Activated CD4-positive, alpha-beta T cell treated with anti-CD3 and anti-CD28 coated beads, Interleukin-2, amount 50 U/mL, for 16 hours (primary cell): Measurements from ENCODE around the gene NTRK2.

Source experiments
- DNase-seq: peaks from one replicate; pipeline ENCODE4 v3.0.0-alpha.2; 2020

Gene NTRK2

GRCh38 chr9:84823421-84824271 is 154.1 kb downstream of the NTRK2 start:
- no peak for DNase-seq

- no peak for DNase-seq
These were observed 157.8 kb downstream of the NTRK2 start for GRCh38 chr9:84827216-84827765.

- DNase-seq, result no peak
These were observed 158.5 kb downstream of the NTRK2 start for GRCh38 chr9:84828046-84828445.

GRCh38 chr9:84829471-84829870 is 159.9 kb downstream of the NTRK2 start:
- DNase-seq, result no peak

- DNase-seq, result no peak
These were observed 160.6 kb downstream of the NTRK2 start for GRCh38 chr9:84829997-84830696.

GRCh38 chr9:84831377-84831776 is 161.8 kb downstream of the NTRK2 start:
- DNase-seq, result no peak

- no peak for DNase-seq
These were observed 162.9 kb downstream of the NTRK2 start for GRCh38 chr9:84832453-84832852.

- no peak for DNase-seq
These were observed 164.9 kb downstream of the NTRK2 start for GRCh38 chr9:84834426-84834825.

- no peak for DNase-seq
These were observed 166.2 kb downstream of the NTRK2 start for GRCh38 chr9:84835745-84836144.

GRCh38 chr9:84838879-84839278 is 169.3 kb downstream of the NTRK2 start:
- DNase-seq, result no peak

GRCh38 chr9:84839541-84839940 is 170.0 kb downstream of the NTRK2 start:
- no peak for DNase-seq

GRCh38 chr9:84841931-84842330 is 172.4 kb downstream of the NTRK2 start:
- DNase-seq, result no peak

GRCh38 chr9:84843175-84843824 is 173.8 kb downstream of the NTRK2 start:
- no peak for DNase-seq

GRCh38 chr9:84845956-84846900 is 176.7 kb downstream of the NTRK2 start:
- no peak for DNase-seq

- no peak for DNase-seq
These were observed 177.4 kb downstream of the NTRK2 start for GRCh38 chr9:84846906-84847305.

- no peak for DNase-seq
These were observed 179.5 kb downstream of the NTRK2 start for GRCh38 chr9:84849049-84849448.

GRCh38 chr9:84850830-84851392 is 181.4 kb downstream of the NTRK2 start:
- DNase-seq, result no peak

GRCh38 chr9:84851935-84852585 is 182.5 kb downstream of the NTRK2 start:
- no peak for DNase-seq

GRCh38 chr9:84852617-84853301 is 183.2 kb downstream of the NTRK2 start:
- no peak for DNase-seq

GRCh38 chr9:84856181-84856632 is 186.7 kb downstream of the NTRK2 start:
- no peak for DNase-seq

GRCh38 chr9:84857211-84857610 is 187.7 kb downstream of the NTRK2 start:
- DNase-seq, result no peak
